GM12865 (cell line): ENCODE data around the gene MAPK8IP1.
"Not testable (repeated sequence)": the region's sequence is repeated elsewhere in the genome, so short reads cannot be mapped to it uniquely, and the experiment has no call there.

Experiments
- DNase-seq: peaks from one replicate; pipeline ENCODE4 v3.0.0; 2010; ENCODE audit warnings: low read depth
- H3K4me3 ChIP-seq: 2 replicates; pipeline ENCODE4 v1.5.1; 2011; ENCODE audit warnings: mild to moderate bottlenecking, low read depth, low read length, control low read depth
- CTCF ChIP-seq: IDR thresholded peaks from 2 replicates; pipeline ENCODE4 v1.5.1; 2011; ENCODE audit warnings: low read length, control low read depth, low read depth, inconsistent platforms; ENCODE audit not compliant: insufficient read depth; ENCODE audit errors: missing control alignments

Gene MAPK8IP1

GRCh38 chr11:45885274-45885920, at the start of gene MAPK8IP1:
Gene MAPK8IP1, plus strand, starts transcription at chr11:45885651. Its CDS starts 170 bp downstream, at chr11:45885821.
- peak; percentile 53 for DNase-seq
- no peak for TF ChIP-seq CTCF
- H3K4me3 ChIP-seq, result no peak within 1 kb of the TSS

- no peak overlapping the region for H3K4me3 ChIP-seq
- no peak for DNase-seq
- TF ChIP-seq CTCF, result no peak
Observed at GRCh38 chr11:45839204-45839603, 46.2 kb upstream of the MAPK8IP1 start.

- not testable (repeated sequence) for DNase-seq, H3K4me3 ChIP-seq
Observed at GRCh38 chr11:45840251-45840650, 45.2 kb upstream of the MAPK8IP1 start.

- DNase-seq, result peak; percentile 88
- peak; percentile 89 for TF ChIP-seq CTCF
- peak overlapping the region; percentile 24; the same call in 1 of the 2 replicates for H3K4me3 ChIP-seq
Observed at GRCh38 chr11:45843158-45843924, 42.1 kb upstream of the MAPK8IP1 start.

GRCh38 chr11:45844822-45845578, 40.5 kb upstream of the MAPK8IP1 start:
- H3K4me3 ChIP-seq, result no peak overlapping the region
- no peak for DNase-seq
- no peak for TF ChIP-seq CTCF

GRCh38 chr11:45846174-45846675, 39.2 kb upstream of the MAPK8IP1 start:
- no peak overlapping the region for H3K4me3 ChIP-seq
- TF ChIP-seq CTCF, result no peak
- no peak for DNase-seq
